Measurements from ENCODE around the gene METTL14. TPM values are rescaled to one million over a fixed set of nuclear protein-coding genes. Genes with fewer than 3 reads are reported as not detected.
"Not testable (repeated sequence)": the region's sequence is repeated elsewhere in the genome, so short reads cannot be mapped to it uniquely, and the experiment has no call there.

METTL14 gene
- total RNA-seq, result 10 to 100 TPM; 44.8 to 67.0 TPM

DNA sequence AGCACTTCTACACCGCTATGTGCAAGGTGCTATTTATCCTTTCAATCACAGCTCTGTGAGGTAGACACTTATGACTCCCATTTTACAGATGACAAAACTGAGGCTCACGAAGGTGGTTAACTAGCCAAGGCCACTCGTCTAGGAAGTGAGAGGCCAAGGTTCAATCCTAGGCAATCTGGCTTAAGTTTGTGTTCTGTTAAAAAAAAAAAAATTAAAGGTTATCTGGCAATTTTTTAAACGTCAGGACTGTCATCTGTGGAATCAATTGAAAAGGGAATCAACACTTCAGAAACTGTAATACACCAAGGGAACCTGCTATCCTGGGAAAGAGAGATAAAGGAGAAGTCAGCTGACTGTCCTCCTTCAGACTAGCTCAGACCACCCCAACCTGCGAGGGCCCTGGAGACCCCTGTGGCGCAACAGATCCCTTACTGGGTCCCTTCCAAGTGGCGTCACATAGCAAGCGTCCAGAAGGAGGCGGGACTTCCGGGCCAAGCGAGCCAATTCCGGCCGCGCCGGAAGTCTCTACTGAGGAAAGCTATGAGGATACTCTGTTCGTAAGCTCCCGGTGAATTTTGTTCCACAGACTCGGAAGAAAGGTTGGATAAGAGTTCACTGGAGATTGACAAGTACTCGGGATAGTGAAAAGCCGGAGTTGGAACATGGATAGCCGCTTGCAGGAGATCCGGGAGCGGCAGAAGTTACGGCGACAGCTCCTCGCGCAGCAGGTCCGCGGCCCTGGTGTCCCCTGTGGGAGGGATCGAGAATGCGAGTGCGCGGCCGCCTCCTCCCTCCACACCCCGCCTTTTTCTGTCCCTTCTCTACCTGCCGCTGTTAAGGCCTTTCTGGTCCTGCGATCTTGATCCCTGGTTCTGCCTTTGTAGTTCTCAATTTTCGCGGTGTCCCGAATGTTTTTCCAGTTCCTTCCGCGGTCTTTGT is at the start of gene METTL14:
TSS of gene METTL14 (plus strand) at position 520 of the 939 bp plus-strand sequence. CDS start at position 663, 143 bp downstream.
- H3K27ac Mint-ChIP-seq, result peak within 1 kb of the TSS; percentile 96 to 98
- DNase-seq (ENCODE audit: low spot score in 2 of 2) (peak; percentile 86 to 89), ATAC-seq (peak; percentile 98 to 99)
- peaks cover 14 to 17% of the 10 kb centered on the region in 2 donors for H3K36me3 Mint-ChIP-seq
- H3K9me3 Mint-ChIP-seq, result peaks cover 0 to 3% of the 10 kb centered on the region in 2 donors

DNA sequence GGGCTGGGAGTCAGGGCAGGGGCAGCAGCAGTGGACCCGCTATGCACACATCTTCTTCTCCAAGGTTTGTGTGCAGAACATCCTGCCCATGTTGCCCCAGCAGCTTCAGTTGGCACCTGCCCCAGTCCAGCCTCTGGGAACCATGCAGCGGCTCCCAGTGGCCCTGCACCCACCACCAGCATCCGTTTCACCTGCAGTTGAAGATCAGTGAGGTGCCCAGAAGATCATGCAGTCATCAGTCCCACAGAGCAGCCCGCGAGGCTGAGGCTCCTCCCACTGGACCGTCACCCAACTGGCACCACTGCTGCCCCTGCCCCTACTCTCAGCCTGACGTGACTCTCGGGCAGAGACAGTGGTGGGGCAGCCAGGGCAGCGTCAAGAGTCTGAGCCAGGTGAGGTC is 49.1 kb upstream of the METTL14 start:
- not testable (repeated sequence) for H3K9me3 Mint-ChIP-seq; H3K27ac Mint-ChIP-seq; ATAC-seq; DNase-seq (ENCODE audit: low spot score in 2 of 2)
- H3K36me3 Mint-ChIP-seq, result peaks cover 4 to 18% of the 10 kb centered on the region in 2 donors

DNA sequence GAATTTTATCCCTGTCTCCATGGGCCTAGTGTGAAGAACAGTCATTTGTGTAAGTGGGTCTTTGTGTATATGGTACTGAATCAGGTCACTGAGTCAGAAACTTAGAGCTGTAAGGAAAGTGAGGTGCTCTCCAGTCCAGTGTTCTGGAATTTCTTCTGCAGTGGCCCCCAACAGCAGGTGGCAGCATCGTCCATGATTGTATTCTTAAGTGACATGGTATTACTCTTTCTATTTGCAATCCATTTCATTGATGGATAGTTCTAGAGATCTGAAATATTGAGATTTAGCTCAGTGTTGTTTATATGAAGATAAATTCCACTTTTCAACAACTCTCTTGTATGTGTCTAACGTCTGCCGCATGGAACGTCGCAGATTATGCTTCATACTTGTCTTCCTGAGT is 20.5 kb upstream of the METTL14 start:
- H3K27ac Mint-ChIP-seq, H3K9me3 Mint-ChIP-seq, ATAC-seq, H3K36me3 Mint-ChIP-seq: not testable (repeated sequence)
- DNase-seq (ENCODE audit: low spot score in 2 of 2), result peak in 1 of 2 donors; percentile 31

DNA sequence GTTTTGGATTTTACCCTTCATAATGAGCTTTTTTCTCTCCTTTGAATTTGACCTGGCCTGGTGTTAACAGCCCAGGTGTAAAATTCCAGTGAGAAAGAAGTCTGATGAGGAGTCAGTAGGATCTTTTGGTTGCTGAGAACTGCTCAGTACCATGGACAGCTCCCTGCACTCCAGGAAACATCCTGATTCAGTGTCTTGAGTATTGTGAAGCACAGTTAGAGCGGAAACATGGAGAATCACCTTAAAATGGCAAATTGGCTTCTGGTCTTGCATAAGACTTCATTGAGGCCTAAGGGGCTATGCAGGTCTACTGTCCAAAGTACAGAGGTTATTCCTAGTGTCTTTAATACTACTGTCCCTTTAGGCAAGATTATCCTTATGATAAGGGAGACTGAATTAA is 16.0 kb upstream of the METTL14 start:
- not testable (repeated sequence) for H3K27ac Mint-ChIP-seq, ATAC-seq, H3K36me3 Mint-ChIP-seq, H3K9me3 Mint-ChIP-seq
- peak in 1 of 2 donors; percentile 43 for DNase-seq (ENCODE audit: low spot score in 2 of 2)

DNA sequence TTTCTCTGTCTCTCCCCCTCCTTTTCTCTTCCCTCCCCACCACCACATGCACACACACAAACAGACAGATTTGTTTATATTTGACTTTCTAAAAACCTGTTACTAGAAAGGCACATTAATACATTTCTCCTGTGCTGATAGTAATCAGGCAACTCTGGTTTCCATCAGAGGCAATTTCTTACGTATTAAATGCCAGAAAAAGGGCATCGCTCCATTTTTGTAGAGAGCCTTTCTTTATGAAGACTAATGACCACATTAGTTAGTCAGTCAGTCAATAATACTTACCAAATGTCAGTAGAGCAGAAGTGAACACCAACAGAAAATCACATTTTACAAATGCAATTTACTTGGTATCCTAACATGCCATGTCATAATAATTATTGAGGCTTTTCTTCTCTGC is 14.2 kb upstream of the METTL14 start:
- not testable (repeated sequence) for H3K36me3 Mint-ChIP-seq; H3K9me3 Mint-ChIP-seq; ATAC-seq; H3K27ac Mint-ChIP-seq; DNase-seq (ENCODE audit: low spot score in 2 of 2)

DNA sequence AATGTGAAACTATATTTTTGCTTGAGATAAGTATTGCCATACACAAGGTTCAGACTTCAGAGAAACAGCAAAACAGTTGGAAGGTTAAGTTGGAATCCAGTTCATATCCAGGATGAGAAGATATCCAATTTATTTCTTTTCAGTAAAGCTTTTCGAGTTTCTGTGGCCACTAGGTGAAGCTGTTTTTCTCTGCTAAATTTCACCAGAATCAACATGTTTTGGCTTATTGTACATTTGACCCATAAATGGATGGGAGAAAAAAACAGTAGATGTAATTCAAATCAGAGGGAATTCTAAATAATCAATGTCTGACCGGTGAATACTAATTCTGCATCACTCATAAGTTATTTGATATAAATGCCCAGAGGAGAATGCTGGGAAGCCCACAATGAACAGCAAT is 9.1 kb upstream of the METTL14 start:
- DNase-seq (ENCODE audit: low spot score in 2 of 2) (no peak), ATAC-seq (no peak)
- Mint-ChIP-seq H3K27ac (no peak overlapping the region), H3K9me3 (no peaks in the 10 kb centered on the region), H3K36me3 (no peaks in the 10 kb centered on the region)

DNA sequence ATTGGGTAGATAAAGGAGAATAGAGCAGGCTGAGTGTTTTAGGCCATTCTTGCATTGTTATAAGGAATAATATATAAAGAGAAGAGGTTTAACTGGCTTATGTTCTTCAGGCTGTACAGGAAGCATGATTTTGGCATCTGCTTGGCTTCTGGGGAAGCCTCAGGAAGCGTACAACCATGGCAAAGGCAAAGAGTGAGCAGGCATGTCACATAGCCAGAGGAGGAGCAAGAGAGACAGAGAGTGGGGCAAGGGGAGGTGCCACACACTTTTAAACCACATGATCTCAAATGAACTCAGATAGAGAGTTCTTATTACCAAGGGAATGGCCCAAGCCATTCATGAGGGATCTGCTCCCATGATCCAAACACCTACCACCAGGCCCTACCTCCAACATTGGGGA is 4.4 kb upstream of the METTL14 start:
- ATAC-seq (no peak), DNase-seq (ENCODE audit: low spot score in 2 of 2) (no peak)
- Mint-ChIP-seq H3K36me3 (peaks cover 10% of the 10 kb centered on the region in 2 donors), H3K9me3 (peaks cover 0 to 3% of the 10 kb centered on the region in 2 donors), H3K27ac (no peak overlapping the region)

DNA sequence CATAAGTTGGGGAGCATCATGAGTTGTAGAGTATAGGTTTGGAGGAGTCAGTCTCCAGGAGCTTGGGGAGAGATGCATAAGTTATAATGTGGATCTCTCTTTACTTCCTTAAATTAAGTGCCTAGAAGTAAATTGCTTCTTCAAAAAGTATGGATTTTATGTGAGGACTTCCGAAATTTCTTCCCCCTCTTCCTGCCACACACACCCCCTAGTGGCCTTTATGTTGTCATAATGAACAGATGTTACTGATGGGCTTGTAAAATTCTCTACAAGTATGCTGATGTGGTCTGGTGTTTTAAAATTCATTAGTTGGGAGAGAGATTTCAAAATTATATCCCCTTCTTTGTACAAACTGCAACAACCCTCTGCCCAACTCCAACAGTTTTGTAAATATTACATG is 2.3 kb upstream of the METTL14 start:
- Mint-ChIP-seq H3K27ac (no peak overlapping the region), H3K9me3 (peaks cover 0 to 3% of the 10 kb centered on the region in 2 donors), H3K36me3 (peaks cover 14 to 17% of the 10 kb centered on the region in 2 donors)
- DNase-seq (ENCODE audit: low spot score in 2 of 2), result no peak
- ATAC-seq, result no peak

DNA sequence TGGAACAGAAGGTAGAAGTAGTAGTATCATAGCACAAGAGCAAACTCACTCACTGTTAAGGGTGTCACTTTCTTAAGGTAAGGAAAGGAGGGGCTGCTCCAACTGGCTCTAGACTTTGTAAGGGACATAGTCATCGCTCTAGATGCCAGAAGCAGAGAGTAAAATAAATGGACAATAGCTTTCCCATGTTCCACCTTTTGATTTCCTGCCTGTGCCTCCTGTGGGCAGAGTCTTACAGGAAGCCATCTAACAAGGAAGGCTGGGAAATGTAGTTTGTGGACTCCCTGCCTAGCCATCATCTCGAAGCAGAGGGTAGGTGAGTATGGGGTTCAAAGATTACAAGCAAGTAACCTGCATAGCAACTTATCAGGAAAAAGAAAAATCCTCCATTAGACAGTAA is 1.7 kb upstream of the METTL14 start:
- Mint-ChIP-seq H3K36me3 (peaks cover 14 to 17% of the 10 kb centered on the region in 2 donors), H3K9me3 (peaks cover 0 to 3% of the 10 kb centered on the region in 2 donors), H3K27ac (no peak overlapping the region)
- ATAC-seq, result no peak
- DNase-seq (ENCODE audit: low spot score in 2 of 2), result no peak

DNA sequence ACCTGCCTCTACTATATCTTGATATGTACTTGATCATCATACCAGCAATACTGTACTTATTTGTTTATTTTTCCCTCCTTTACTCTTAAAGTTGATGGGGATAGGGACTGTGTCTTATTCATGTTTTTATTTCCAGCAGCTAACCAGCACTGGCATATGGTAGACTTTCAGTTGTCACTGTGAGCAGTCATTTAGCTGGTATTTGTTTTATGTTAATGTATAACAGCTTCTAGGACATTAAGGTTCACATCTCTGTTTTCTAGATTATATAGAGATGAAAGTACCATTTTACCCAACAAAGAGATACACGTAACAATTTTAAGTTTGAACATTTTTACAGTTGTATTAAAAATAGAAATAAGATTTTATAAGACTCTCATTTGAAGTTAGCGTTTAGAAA is 17.9 kb downstream of the METTL14 start:
- no peak for DNase-seq (ENCODE audit: low spot score in 2 of 2)
- no peak overlapping the region for H3K27ac Mint-ChIP-seq
- no peak for ATAC-seq
- H3K36me3 Mint-ChIP-seq, result peaks cover 15 to 16% of the 10 kb centered on the region in 2 donors
- no peaks in the 10 kb centered on the region for H3K9me3 Mint-ChIP-seq

DNA sequence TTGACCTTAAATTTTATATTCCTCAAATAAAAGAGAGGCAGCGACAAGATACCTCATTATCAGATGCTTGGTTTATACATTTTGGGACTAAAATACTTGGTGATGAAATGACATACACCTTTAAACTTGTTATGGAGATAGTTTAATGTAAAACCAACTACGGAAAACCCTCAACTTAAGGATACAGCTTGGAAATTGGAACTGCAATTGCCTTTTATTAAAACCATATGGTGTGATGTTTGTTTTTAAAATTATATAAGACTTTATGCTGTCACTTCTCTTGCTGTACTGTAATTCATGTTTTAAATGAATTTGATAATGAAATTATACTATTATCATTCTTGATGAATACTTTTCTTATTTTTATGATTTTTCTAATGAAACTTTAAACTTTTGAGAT is 25.9 kb downstream of the METTL14 start:
- ATAC-seq (no peak), DNase-seq (ENCODE audit: low spot score in 2 of 2) (no peak)
- Mint-ChIP-seq H3K9me3 (no peaks in the 10 kb centered on the region), H3K36me3 (peaks cover 6 to 8% of the 10 kb centered on the region in 2 donors), H3K27ac (no peak overlapping the region)

DNA sequence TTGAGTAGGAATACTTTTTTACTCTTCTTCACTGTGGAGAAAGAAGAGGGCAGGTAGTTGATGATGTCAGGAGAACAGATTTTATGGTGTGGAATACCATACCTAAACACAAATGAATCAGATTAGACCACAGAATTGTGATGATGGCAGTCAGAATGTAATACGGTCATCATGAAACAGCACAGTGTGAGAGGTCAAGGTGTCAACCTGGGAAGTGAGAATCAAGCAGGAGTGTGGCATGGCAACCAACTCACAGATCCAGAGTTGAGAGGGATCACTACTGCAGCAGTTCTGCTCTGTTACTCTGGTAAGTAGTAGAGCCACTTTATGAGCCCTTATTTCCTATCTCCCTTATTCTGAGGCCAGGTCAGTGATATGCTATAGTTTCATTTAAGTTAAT is 27.7 kb downstream of the METTL14 start:
- peaks cover 0 to 8% of the 10 kb centered on the region in 2 donors for H3K36me3 Mint-ChIP-seq
- DNase-seq (ENCODE audit: low spot score in 2 of 2) (no peak), ATAC-seq (peak; percentile 89 to 94)
- no peak overlapping the region for H3K27ac Mint-ChIP-seq
- H3K9me3 Mint-ChIP-seq, result no peaks in the 10 kb centered on the region

DNA sequence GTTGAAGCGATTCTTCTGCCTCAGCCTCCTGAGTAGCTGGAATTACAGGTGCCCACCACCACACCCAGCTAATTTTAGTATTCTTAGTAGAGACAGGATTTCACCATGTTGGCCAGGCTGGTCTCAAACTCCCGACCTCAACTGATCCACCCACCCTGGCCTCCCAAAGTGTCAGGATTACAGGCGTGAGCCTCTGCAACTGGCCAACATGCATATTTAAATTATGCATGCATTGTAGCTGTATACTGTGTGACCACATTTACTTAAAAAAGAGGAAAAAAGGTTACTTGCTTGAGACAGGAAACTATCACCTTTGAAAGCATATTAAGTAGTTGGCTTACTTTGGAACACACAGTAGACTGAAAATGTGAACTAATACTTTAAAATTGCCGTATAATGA is 29.5 kb downstream of the METTL14 start:
- Mint-ChIP-seq H3K9me3 (no peaks in the 10 kb centered on the region), H3K36me3 (peaks cover 0 to 8% of the 10 kb centered on the region in 2 donors), H3K27ac (no peak overlapping the region)
- no peak for ATAC-seq
- no peak for DNase-seq (ENCODE audit: low spot score in 2 of 2)

DNA sequence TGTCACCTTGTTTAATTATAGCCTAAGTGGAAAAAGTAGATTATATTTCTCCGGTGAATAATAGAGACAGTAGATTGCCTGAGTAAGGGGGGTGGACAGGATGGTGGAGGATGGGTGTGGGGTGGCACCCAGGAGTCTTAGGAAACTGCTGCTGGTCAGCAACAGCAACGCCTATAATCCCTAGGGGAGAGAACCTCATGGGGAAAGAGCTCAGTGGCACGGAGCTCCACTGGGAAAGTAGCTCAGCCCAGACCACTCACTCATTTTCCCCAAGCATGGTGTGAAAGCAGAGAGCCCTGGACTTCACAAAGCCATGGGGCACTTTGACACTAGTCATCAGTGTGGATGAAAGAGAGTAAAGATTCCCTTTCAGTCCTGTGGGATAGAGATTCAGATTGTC is 31.1 kb downstream of the METTL14 start:
- Mint-ChIP-seq H3K27ac (no peak overlapping the region), H3K36me3 (peaks cover 0 to 5% of the 10 kb centered on the region in 2 donors), H3K9me3 (no peaks in the 10 kb centered on the region)
- no peak for ATAC-seq
- DNase-seq (ENCODE audit: low spot score in 2 of 2), result no peak

DNA sequence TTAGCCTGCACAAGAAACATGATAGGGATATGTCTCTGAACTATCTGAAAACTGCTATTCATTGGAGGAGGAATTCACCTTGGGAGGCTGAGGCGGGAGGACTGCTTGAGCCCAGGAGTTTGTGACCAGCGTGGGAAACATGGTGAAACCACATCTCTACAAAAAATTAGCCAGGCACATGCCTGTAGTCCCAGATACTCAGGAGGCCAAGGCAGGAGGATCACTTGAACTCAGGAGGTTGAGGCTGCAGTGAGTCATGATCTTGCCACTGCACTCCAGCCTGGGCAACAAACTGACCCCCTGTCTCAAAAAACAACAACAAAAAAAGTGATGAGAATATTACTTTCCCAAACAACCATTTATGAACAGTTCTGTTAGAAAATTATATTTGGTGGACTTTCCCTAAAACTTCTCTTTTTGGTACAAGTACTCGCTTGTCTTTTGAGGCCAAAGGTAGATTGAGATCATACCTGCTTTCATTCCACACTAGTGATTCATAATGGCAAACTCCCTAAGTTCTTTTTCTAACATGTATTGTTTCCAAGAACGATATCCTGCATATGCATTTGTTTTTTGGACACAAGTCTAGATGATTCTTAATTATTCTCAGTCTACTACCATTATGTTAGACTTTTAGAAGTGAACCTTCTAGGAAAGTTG is 33.4 kb downstream of the METTL14 start:
- ATAC-seq (no peak), DNase-seq (ENCODE audit: low spot score in 2 of 2) (no peak)
- H3K9me3 Mint-ChIP-seq, result no peaks in the 10 kb centered on the region

DNA sequence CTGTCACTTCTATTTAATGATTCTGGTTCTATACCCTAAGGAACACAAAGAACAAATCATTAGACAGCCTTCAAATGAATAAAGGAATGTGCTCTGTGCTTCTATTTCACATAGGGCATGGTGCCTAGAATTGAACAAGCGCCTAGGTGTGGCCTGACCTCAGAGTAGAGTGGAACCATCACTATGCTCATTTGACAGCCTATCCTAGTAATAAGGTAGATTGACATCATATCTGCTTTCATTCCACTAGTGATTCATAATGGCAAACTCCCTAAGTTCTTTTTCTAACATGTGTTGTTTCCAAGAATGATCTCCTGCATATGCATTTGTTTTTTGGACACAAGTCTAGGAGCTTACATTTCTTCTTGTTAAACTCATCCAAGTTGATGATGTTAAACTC is 36.6 kb downstream of the METTL14 start:
- Mint-ChIP-seq H3K9me3 (no peaks in the 10 kb centered on the region), H3K36me3 (peaks cover 5 to 9% of the 10 kb centered on the region in 2 donors), H3K27ac (no peak overlapping the region)
- no peak for ATAC-seq
- DNase-seq (ENCODE audit: low spot score in 2 of 2), result no peak

More for the DNA sequence above, 33.4 kb downstream of the METTL14 start:
- no peak overlapping the region for H3K27ac Mint-ChIP-seq
- H3K36me3 Mint-ChIP-seq, result peaks cover 0 to 5% of the 10 kb centered on the region in 2 donors

DNA sequence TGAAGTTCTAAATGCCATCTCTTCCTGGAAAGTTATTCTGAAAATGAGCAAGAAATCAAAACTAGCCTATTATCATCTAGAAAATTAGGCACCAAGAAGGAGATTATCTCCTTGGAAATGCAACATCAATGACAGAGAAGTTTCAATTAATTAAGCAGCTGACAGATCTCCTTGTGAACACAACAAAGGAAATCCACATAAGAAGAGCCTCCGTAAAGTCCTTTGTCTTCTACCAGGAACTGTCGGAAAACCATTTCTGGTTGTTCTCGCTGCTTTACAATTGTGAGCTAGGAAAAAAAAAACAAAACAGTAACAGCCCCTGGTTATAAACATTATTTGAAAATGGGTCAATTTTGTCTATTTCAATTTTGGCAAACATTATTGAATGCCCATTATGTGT is 38.2 kb downstream of the METTL14 start:
- Mint-ChIP-seq H3K27ac (no peak overlapping the region), H3K9me3 (no peaks in the 10 kb centered on the region), H3K36me3 (peaks cover 5 to 9% of the 10 kb centered on the region in 2 donors)
- ATAC-seq (no peak), DNase-seq (ENCODE audit: low spot score in 2 of 2) (no peak)
